ENCODE data around the gene YEATS2.

DNA sequence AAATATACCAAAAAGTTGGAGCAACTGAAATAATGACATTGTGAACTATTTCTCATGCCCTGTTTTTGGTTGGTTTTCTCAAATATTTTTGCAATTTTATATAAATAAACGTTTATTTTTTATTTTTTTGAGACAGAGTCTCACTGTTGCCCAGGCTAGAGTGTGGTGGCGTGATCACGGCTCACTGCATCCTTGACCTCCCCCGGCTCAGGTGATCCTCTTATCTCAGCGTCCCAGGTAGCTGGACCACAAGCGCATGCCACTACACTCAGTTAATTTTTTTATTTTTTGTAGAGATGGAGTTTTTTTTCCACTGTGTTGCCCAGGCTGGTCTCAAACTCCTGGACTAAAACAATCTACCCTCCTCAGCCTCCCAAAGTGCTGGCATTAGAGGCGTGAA is 45.6 kb downstream of the YEATS2 start:
- TF ChIP-seq HOXA7 (CRISPR knock-in tag; IDR thresholded peaks at IDR 0.05; ENCODE audit: borderline replicate concordance) (no peak), ZFP41 (tag by site-specific recombination; IDR thresholded peaks at IDR 0.05; ENCODE audit: borderline replicate concordance) (no peak), PRDM1 (tag by site-specific recombination; IDR thresholded peaks at IDR 0.05) (no peak)
- TF ChIP-seq, protein P1, sequence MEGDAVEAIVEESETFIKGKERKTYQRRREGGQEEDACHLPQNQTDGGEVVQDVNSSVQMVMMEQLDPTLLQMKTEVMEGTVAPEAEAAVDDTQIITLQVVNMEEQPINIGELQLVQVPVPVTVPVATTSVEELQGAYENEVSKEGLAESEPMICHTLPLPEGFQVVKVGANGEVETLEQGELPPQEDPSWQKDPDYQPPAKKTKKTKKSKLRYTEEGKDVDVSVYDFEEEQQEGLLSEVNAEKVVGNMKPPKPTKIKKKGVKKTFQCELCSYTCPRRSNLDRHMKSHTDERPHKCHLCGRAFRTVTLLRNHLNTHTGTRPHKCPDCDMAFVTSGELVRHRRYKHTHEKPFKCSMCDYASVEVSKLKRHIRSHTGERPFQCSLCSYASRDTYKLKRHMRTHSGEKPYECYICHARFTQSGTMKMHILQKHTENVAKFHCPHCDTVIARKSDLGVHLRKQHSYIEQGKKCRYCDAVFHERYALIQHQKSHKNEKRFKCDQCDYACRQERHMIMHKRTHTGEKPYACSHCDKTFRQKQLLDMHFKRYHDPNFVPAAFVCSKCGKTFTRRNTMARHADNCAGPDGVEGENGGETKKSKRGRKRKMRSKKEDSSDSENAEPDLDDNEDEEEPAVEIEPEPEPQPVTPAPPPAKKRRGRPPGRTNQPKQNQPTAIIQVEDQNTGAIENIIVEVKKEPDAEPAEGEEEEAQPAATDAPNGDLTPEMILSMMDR (tag by site-specific recombination; IDR thresholded peaks at IDR 0.05), result no peak
